CD4-positive, alpha-beta T cell treated with Interleukin-15 for 1 hour (primary cell): ENCODE results near the gene TRPV5.

Source experiments
- DNase-seq: peaks from one replicate; pipeline ENCODE4 v3.0.0-alpha.2; 2020

Gene TRPV5

DNA sequence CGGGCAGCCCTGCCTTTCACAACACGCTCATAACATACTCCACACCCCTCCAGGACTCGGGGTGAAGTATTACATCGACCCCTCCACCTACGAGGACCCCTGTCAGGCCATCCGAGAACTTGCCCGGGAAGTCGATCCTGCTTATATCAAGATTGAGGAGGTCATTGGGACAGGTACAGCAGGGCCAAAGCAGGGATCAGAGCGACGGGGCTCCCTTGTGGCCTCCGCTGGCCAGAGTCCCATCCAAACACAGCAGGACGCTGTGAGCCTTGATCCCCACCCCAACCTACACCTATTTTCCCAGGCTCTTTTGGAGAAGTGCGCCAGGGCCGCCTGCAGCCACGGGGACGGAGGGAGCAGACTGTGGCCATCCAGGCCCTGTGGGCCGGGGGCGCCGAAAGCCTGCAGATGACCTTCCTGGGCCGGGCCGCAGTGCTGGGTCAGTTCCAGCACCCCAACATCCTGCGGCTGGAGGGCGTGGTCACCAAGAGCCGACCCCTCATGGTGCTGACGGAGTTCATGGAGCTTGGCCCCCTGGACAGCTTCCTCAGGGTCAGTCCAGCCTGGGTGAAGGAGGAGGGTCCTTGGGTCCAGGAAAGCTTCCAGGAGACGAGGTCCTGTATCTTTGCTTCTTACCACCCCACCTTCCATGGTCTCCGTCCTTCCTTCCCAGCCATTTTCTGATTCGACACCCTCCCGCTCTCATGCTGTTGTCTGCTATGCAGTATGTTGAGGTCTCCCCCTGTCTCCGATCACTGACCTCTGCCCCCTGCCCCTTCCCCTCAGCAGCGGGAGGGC is 65.2 kb downstream of the TRPV5 start:
- DNase-seq = no peak

DNA sequence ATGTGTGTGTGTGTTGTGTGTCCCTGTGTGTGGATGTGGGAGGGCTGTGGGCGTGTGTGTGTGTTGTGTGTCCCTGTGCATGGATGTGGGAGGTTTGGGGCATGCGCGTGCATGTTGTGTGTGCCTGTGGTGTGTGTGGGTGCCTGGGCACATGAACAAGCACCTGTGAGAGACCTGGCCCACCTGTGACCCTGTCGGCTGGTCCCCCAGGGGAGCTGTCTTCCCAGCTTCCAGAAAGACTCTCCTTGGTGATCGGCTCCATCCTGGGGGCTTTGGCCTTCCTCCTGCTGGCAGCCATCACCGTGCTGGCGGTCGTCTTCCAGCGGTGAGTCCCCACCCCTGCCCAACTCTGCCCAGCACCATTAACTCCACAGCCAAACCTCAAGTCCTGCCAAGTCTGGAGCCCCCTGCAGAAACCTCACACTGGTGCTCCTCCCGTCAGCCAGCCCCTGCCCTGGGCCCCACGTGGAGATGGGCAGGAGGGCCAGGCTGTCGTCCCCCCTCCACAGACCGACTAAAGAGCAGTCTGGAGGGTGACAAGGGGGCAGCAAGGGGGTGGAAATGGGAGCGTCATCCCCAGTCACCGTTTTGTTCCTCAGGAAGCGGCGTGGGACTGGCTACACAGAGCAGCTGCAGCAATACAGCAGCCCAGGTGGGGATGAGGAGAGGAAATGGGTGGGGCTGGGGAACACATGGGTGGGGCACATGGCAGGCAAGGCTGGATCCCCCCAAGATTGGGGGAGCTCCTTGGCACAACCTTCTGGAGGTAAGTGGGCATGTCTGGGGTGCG is 66.0 kb downstream of the TRPV5 start:
- DNase-seq = no peak

DNA sequence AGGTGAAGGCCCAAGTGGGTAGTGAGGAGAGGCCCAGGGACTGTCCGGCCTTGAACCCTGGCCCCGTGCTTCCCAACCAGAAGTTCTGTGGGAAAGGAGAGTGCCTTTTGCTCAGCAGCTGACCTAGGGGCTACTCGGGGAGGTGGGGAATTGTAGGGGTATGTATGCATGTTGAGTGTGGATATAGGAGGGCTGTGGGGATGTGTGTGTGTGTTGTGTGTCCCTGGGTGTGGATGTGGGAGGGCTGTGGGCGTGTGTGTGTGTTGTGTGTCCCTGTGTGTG is 66.5 kb downstream of the TRPV5 start:
- DNase-seq = no peak

DNA sequence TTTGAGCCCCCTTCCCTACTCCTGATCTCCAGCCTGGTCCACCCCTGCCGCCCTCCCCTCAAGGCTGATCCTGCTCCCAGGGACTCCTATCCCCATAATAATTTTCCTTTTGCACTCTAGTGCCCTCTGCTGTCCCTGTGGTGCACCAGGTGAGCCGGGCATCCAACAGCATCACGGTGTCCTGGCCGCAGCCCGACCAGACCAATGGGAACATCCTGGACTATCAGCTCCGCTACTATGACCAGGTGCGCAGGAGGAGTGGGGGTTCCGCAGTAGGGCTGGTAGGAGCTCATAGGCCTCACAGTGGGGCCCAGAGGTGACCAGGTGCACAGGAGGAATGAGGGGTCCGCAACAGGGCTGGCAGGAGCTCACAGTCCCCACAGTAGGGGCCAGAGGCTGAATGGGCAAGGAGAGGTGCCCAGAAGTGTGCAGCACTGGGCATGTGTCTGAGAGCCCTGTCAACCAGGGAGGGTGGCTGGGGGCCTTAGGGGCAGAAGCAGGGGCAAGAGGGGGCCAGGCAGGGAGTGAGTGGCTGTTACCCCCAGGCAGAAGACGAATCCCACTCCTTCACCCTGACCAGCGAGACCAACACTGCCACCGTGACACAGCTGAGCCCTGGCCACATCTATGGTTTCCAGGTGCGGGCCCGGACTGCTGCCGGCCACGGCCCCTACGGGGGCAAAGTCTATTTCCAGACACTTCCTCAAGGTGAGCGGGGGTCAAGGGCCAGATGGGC is 67.0 kb downstream of the TRPV5 start:
- no peak for DNase-seq

DNA sequence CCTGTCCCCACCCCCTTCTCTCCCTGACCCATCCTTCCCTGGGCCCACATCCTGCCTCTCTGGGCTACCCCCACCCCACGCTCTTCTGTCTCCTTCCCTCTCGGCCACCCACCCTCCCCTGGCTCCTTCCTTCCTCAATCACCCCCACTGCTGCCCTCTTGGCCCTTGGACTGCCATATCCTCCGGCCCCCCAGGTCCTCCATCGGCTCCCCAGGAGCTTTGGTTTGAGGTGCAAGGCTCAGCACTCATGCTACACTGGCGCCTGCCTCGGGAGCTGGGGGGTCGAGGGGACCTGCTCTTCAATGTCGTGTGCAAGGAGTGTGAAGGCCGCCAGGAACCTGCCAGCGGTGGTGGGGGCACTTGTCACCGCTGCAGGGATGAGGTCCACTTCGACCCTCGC is 67.8 kb downstream of the TRPV5 start:
- DNase-seq = no peak

DNA sequence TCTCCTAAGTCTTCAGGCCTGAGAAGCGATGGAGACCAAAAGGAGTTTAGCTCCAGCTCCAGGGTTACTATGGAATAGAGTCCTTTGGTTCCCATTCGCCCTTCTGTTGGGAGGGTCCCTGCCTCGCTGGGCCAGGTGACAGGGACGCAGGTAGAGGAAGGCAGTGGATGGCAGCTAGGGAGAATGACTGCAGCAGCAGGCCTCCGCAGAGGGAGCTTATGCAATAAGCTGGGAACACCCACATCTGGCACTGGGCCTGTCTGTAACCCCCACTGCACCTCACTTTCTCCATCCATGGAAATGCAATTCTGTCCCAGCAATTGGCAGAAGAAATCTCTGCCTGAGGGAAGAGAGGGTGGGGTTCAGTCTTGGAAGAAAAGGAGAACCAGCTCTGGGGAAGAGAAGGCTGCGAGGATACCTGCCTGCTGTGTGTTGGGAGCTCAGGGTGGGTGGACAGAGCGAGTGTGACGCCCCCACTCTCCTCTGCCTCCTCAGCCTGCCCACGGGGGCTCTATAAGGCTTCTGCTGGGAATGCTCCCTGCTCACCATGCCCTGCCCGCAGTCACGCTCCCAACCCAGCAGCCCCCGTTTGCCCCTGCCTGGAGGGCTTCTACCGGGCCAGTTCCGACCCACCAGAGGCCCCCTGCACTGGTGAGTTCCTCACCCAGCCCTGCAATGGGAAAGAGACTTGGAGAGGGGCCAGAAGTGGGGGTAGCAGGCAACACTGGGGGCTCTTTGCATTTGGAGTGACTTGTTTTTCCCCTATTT is 68.4 kb downstream of the TRPV5 start:
- no peak for DNase-seq

DNA sequence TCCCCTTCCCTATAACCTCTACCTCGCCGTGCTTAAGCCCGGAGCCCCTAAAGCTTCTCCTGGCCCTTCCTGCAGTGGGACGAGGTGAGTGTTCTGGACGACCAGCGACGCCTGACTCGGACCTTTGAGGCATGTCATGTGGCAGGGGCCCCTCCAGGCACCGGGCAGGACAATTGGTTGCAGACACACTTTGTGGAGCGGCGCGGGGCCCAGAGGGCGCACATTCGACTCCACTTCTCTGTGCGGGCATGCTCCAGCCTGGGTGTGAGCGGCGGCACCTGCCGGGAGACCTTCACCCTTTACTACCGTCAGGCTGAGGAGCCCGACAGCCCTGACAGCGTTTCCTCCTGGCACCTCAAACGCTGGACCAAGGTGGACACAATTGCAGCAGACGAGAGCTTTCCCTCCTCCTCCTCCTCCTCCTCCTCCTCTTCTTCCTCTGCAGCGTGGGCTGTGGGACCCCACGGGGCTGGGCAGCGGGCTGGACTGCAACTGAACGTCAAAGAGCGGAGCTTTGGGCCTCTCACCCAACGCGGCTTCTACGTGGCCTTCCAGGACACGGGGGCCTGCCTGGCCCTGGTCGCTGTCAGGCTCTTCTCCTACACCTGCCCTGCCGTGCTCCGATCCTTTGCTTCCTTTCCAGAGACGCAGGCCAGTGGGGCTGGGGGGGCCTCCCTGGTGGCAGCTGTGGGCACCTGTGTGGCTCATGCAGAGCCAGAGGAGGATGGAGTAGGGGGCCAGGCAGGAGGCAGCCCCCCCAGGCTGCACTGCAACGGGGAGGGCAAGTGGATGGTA is 69.5 kb downstream of the TRPV5 start:
- no peak for DNase-seq

DNA sequence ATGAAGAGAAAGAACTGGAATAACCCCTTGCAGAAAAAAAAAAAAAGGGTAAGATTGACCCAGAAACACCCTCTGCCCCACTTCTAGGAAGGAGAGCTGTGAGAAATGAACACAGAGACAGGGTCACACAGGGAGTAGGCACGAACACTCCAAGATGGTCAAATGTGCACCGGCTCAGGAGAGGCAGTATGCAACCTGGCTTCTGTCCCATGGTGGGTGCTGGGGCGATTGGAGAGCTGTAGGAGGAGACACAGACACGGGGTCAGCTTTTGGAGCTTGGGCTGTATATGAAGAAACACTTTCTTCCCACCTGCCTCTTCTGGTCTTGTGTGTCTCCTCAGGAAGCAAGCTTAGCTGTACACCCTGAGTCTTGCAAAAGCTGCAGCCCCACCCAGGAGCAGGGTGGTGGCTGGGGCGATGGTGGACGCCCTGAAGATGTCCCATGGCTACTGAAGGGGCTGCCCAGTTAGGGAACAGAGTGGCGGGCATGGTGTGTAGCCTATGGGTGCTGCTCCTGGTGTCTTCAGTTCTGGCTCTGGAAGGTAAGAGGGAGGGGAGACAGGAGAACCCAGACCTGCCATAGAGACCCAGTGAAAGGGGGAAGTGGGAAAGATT is 70.7 kb downstream of the TRPV5 start:
- no peak for DNase-seq

DNA sequence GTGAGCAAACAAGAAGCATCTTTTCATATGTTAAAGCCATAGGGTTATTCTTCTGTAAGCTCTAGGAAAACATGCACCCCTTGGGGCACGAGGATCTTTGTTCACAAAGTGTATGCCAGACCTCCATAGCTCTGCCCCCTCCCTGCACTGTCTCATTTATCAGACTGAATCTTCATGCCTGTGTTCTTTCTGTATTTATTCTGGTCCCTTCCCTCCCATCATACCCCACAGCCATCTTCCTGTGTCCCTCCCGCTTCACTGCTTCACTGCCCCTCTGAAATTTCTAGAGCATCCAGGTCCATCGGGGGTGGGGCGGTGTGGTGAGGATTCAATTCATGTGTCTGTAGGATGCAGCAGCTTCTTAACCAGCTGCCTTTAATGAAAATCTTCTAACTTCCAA is 71.2 kb downstream of the TRPV5 start:
- no peak for DNase-seq

DNA sequence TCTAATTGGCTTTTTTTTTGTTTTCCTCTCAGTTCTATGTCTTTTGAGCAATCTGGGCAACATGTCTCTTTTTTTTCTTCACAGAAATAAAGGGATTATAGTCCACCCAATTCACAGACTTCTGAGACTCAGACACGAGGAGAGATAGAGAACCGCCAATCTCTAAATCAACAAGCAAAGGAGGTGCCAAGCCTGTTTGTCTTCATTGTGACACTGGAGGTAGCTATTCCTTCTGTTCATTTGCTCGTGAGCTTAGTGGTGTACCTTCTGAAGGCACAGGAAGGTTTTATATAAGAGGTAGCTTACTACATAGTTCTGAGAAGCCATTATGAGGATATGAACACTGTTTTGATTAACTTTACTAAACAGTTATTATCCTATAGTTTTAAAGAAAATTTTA is 72.6 kb downstream of the TRPV5 start:
- no peak for DNase-seq

DNA sequence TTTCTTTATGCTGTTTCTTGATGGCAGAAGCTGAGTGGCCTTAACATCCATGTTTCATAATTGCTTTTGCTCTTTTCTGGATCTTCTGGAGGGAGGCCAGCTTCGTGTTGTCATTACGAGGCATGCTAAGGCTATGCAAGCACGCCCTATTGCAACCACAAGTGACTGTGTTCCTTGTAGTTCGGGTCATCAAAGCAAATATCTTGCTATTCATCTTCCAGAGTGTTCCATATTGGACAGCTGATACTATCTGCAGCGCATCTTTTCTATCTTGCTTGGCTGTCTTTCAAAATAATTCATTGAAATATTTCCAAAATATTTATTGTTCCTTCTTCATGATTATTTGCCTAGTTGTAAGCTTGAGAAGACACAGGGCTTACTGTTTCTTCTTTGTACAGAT is 73.7 kb downstream of the TRPV5 start:
- DNase-seq = no peak

DNA sequence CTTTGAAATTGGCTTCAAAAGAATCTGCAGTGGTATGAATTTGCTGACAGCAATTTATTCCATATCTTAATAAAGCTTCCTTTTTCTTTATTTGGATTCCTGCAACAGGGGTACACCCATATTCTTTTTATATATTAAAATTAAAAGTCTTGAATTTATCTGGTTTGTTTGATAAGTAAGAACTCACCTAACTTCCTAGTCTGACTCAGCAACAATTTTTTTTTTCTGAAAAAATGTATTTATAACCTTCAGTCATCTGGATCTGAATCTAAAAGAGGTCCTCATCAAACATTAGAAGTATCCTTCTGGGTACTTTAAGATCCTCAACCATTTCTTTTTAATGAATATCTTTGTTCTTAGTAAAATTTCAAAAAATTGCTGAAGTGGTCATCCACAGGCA is 74.1 kb downstream of the TRPV5 start:
- DNase-seq = no peak
